H1 (cell line): ENCODE data around the gene C1RL. TPM values are rescaled to one million over a fixed set of nuclear protein-coding genes. Genes with fewer than 3 reads are reported as not detected.

Experiments
- CTCF ChIA-PET: fragments of 300-600 bp; sonication (Branson Sonifier 250); formaldehyde crosslinking; loops from one replicate; lab custom pipeline; 2021; ENCODE audit not compliant: partially characterized antibody; lab: Charles Lee
- POLR2A ChIA-PET: fragments of 300-600 bp; sonication (Branson Sonifier 250); formaldehyde crosslinking; loops from one replicate; lab custom pipeline; 2021; ENCODE audit warnings: inconsistent platforms; ENCODE audit not compliant: partially characterized antibody; lab: Charles Lee
- DNase-seq, 2 experiments: peaks; one replicate each; pipeline versions ENCODE4 v3.0.0 to v3.0.0-alpha.2; 2010 to 2022; ENCODE audit warnings: low spot score in 2 of 2, low read depth in 1 of 2, mixed read lengths in 1 of 2
- FAIRE-seq: peaks from 2 replicates; lab custom pipeline; 2011; peaks lifted over from hg19 to GRCh38; lab: Jason Lieb, UNC
- H2AFZ ChIP-seq: 2 replicates; pipeline ENCODE4 v1.8.1; 2012; ENCODE audit warnings: low read length, inconsistent platforms
- H2AK5ac ChIP-seq: 2 replicates; pipeline ENCODE4 v1.6.1; 2013; ENCODE audit warnings: low read depth, low read length
- H2BK120ac ChIP-seq: replicated peaks from 2 replicates; pipeline ENCODE3; 2013; ENCODE audit warnings: low read depth, low read length, inconsistent platforms
- H2BK12ac ChIP-seq: 2 replicates; pipeline ENCODE4 v1.6.1; 2013; ENCODE audit warnings: low read depth, low read length
- H2BK15ac ChIP-seq: 2 replicates; pipeline ENCODE4 v1.6.1; 2013; ENCODE audit warnings: low read length
- H2BK20ac ChIP-seq: 2 replicates; pipeline ENCODE4 v1.6.1; 2013; ENCODE audit warnings: low read length
- H2BK5ac ChIP-seq: 2 replicates; pipeline ENCODE4 v1.6.1; 2013; ENCODE audit warnings: low read depth, low read length
- H3K14ac ChIP-seq: 2 replicates; pipeline ENCODE4 v1.6.1; 2013; ENCODE audit warnings: inconsistent platforms; ENCODE audit not compliant: insufficient read length
- H3K18ac ChIP-seq: 2 replicates; pipeline ENCODE4 v1.6.1; 2013; ENCODE audit warnings: low read length; ENCODE audit errors: extremely low read depth
- H3K23ac ChIP-seq: 2 replicates; pipeline ENCODE4 v1.6.1; 2013; ENCODE audit warnings: inconsistent platforms; ENCODE audit not compliant: insufficient read length
- H3K23me2 ChIP-seq: 2 replicates; pipeline ENCODE4 v1.6.1; 2013; ENCODE audit warnings: low read depth, low read length
- H3K27ac ChIP-seq: 2 replicates; pipeline ENCODE4 v1.6.1; 2011; ENCODE audit warnings: low read depth, low read length, inconsistent platforms
- H3K27me3 ChIP-seq, 4 experiments: replicated peaks in 1 of 4; 1 replicate in 1 of 4; 2 replicates in 3 of 4; pipeline versions ENCODE4 v1.6.1 to v1.8.1; 2011 to 2013; ENCODE audit warnings: low read length in 3 of 4, mild to moderate bottlenecking in 3 of 4, inconsistent platforms in 2 of 4, mixed read lengths in 2 of 4, moderate library complexity in 1 of 4; ENCODE audit not compliant: control insufficient read depth in 3 of 4, insufficient read depth in 3 of 4; ENCODE audit errors: extremely low read depth in 1 of 4
- H3K36me3 ChIP-seq, 4 experiments: 2 replicates each; pipeline versions ENCODE4 v1.6.1 to v1.8.1; 2011 to 2013; ENCODE audit warnings: mild to moderate bottlenecking in 4 of 4, low read length in 3 of 4, moderate library complexity in 2 of 4, control low read depth in 1 of 4, inconsistent platforms in 1 of 4; ENCODE audit not compliant: insufficient read depth in 4 of 4, control insufficient read depth in 2 of 4
- H3K4ac ChIP-seq: replicated peaks from 2 replicates; pipeline ENCODE3; 2013; ENCODE audit warnings: low read length, low read depth, mixed read lengths, inconsistent platforms; ENCODE audit not compliant: insufficient read length
- H3K4me1 ChIP-seq, 4 experiments: replicated peaks in 1 of 4; 1 replicate in 1 of 4; 2 replicates in 3 of 4; pipeline versions ENCODE4 v1.6.1 to v1.8.1; 2011 to 2013; ENCODE audit warnings: low read length in 3 of 4, inconsistent platforms in 2 of 4, mixed read lengths in 1 of 4; ENCODE audit not compliant: insufficient read depth in 4 of 4, control insufficient read depth in 3 of 4
- H3K4me2 ChIP-seq, 2 experiments: 2 replicates each; pipeline versions ENCODE4 v1.6.1 to v1.8.1; 2011 to 2013; ENCODE audit warnings: low read depth in 2 of 2, low read length in 2 of 2, control low read depth in 1 of 2, inconsistent platforms in 1 of 2, mild to moderate bottlenecking in 1 of 2; ENCODE audit not compliant: insufficient read depth in 1 of 2
- H3K4me3 ChIP-seq, 4 experiments: fragments of 200-600, 300-600 bp in 1 of 4; sonication (generic), shearing (Covaris generic), sonication (Bioruptor Twin) in 1 of 4; 2 replicates each; pipeline versions ENCODE4 v1.5.1 to v1.8.1; 2011 to 2016; ENCODE audit warnings: low read length in 4 of 4, low read depth in 3 of 4, control low read depth in 2 of 4, inconsistent platforms in 2 of 4, mild to moderate bottlenecking in 2 of 4, mixed read lengths in 1 of 4, moderate library complexity in 1 of 4; ENCODE audit not compliant: insufficient read depth in 2 of 4; ENCODE audit errors: extremely low read depth in 1 of 4
- H3K56ac ChIP-seq: replicated peaks from 2 replicates; pipeline ENCODE3; 2013; ENCODE audit warnings: low read depth, mild to moderate bottlenecking, mixed read lengths, low read length, inconsistent platforms; ENCODE audit not compliant: insufficient read length
- H3K79me1 ChIP-seq: 2 replicates; pipeline ENCODE4 v1.6.1; 2013; ENCODE audit warnings: low read depth, low read length, control low read depth
- H3K79me2 ChIP-seq, 2 experiments: 2 replicates each; pipeline versions ENCODE4 v1.6.1 to v1.8.1; 2012 to 2013; ENCODE audit warnings: low read length in 2 of 2, mild to moderate bottlenecking in 2 of 2, inconsistent platforms in 1 of 2; ENCODE audit not compliant: insufficient read depth in 2 of 2, control insufficient read depth in 1 of 2
- H3K9ac ChIP-seq, 4 experiments: replicated peaks in 1 of 4; 1 replicate in 1 of 4; 2 replicates in 3 of 4; pipeline versions ENCODE4 v1.6.1 to v1.8.1; 2011 to 2013; ENCODE audit warnings: low read depth in 3 of 4, low read length in 3 of 4, control low read depth in 2 of 4, mild to moderate bottlenecking in 2 of 4, moderate library complexity in 2 of 4, inconsistent platforms in 1 of 4; ENCODE audit errors: extremely low read depth in 1 of 4
- H3K9me3 ChIP-seq, 2 experiments: 2 replicates each; pipeline versions ENCODE4 v1.6.1 to v1.8.1; 2012 to 2013; ENCODE audit warnings: mild to moderate bottlenecking in 2 of 2, moderate library complexity in 2 of 2, control low read depth in 1 of 2, inconsistent platforms in 1 of 2, low read depth in 1 of 2, low read length in 1 of 2, mixed read lengths in 1 of 2; ENCODE audit not compliant: insufficient read depth in 2 of 2
- H4K20me1 ChIP-seq, 2 experiments: replicated peaks in 1 of 2; 2 replicates each; pipeline versions ENCODE3 to v1.8.1; 2011 to 2013; ENCODE audit warnings: inconsistent platforms in 2 of 2, low read length in 2 of 2, mild to moderate bottlenecking in 1 of 2; ENCODE audit not compliant: insufficient read depth in 2 of 2, control insufficient read depth in 1 of 2
- H4K5ac ChIP-seq: 2 replicates; pipeline ENCODE4 v1.6.1; 2013; ENCODE audit warnings: low read length, low read depth, mixed read lengths, inconsistent platforms; ENCODE audit not compliant: insufficient read length
- H4K8ac ChIP-seq: 2 replicates; pipeline ENCODE4 v1.8.0; 2013; ENCODE audit warnings: mild to moderate bottlenecking, moderate library complexity, low read length, inconsistent platforms; ENCODE audit not compliant: insufficient read depth; ENCODE audit errors: extremely low read depth
- H4K91ac ChIP-seq: replicated peaks from 2 replicates; pipeline ENCODE3; 2013; ENCODE audit warnings: low read length, mixed read lengths, inconsistent platforms; ENCODE audit not compliant: insufficient read length
- BACH1 ChIP-seq: IDR thresholded peaks from 2 replicates; pipeline ENCODE4 v1.6.1; 2012; ENCODE audit warnings: low read length, improper control_type of control experiment
- GTF2F1 ChIP-seq: IDR thresholded peaks from 2 replicates; pipeline ENCODE4 v1.6.1; 2012; ENCODE audit warnings: low read depth, low read length, improper control_type of control experiment, borderline replicate concordance
- POLR2A ChIP-seq, 2 experiments: IDR thresholded peaks; 1 replicate in 1 of 2; 2 replicates in 1 of 2; pipeline ENCODE4 v1.6.1; 2011; ENCODE audit warnings: low read depth in 2 of 2, low read length in 2 of 2, mild to moderate bottlenecking in 2 of 2; ENCODE audit errors: control extremely low read depth in 1 of 2
- POU5F1 ChIP-seq: IDR thresholded peaks from 2 replicates; pipeline ENCODE4 v1.6.1; 2011; ENCODE audit warnings: low read depth, mild to moderate bottlenecking, low read length, moderate library complexity
- SRF ChIP-seq: IDR thresholded peaks from 2 replicates; pipeline ENCODE4 v1.6.1; 2011; ENCODE audit warnings: mild to moderate bottlenecking, low read depth, low read length, moderate library complexity
- ZNF274 ChIP-seq: IDR thresholded peaks from 2 replicates; pipeline ENCODE4 v1.7.0; 2012; ENCODE audit warnings: low read length, borderline replicate concordance; ENCODE audit errors: extremely low read depth
- WGBS, 2 experiments: shearing (Covaris generic) in 1 of 2; methylation state at CpG; one replicate each; pipeline versions ENCODE4 v1.1.6 to v1.1.7; 2013 to 2015; ENCODE audit warnings: low lambda C conversion rate in 2 of 2, mixed read lengths in 2 of 2, inconsistent platforms in 1 of 2, low coverage in 1 of 2, missing lambda C conversion rate in 1 of 2; ENCODE audit not compliant: insufficient replicate concordance in 2 of 2, insufficient coverage in 1 of 2, insufficient read length in 1 of 2; ENCODE audit errors: extremely low coverage in 1 of 2, missing lambda C conversion rate in 1 of 2; 5-methylcytosine and 5-hydroxymethylcytosine counted together
- polyA plus RNA-seq, 7 experiments: library from polyadenylated mRNA; depleted of rRNA in 3 of 7; stranded (reverse) in 5 of 7; unstranded in 2 of 7; fragments of >200 nt in 5 of 7; fragments of 200-250 nt in 2 of 7; gene quantifications; 1 replicate in 5 of 7; 2 replicates in 1 of 7; 4 replicates in 1 of 7; pipeline versions ENCODE4 v1.2.1 to v1.2.3, GENCODE V29; 2011 to 2013; ENCODE audit warnings: missing spikeins in 2 of 7, mixed read lengths in 2 of 7
- total RNA-seq: library from RNA; stranded (reverse); fragmentation: NEBNext Ultra II Directional; extraction: Animal tissue kit (Norgen Biotek cat#: 25700); gene quantifications from 2 replicates; pipeline ENCODE4 v1.2.1, GENCODE V29; 2021

Gene C1RL
- total and polyA plus RNA-seq, 2 of the 8 experiments (the other 6 are each of a cell fraction or from before 2014, with no cell fraction given) = 11.4 to 15.5 TPM

GRCh38 chr12:7109572-7109920 lies 532 bp upstream of the C1RL start:
- H3K27me3 ChIP-seq = no peaks in the 10 kb centered on the region
- ChIA-PET POLR2A (interaction anchor here (0.6 to 4.9 kb wide), 17 partner anchors 9 to 184 kb away, joined by 3 to 42 read pairs (median 10); partner anchors contain the start of genes C12orf57, C1R, C1S and CLSTN3), CTCF (interaction anchor here (0.6 to 4.2 kb wide), 31 partner anchors 8 to 193 kb away, joined by 3 to 51 read pairs (median 5); partner anchors contain the start of genes C12orf57, C1R, C1S and LPCAT3)
- H2AK5ac ChIP-seq = no peak overlapping the region
- no peak overlapping the region for H4K8ac ChIP-seq
- peak overlapping the region; percentile 78 to 84; a peak in 3 of 4 replicates for H3K4me2 ChIP-seq
- peaks cover 0 to 3% of the 10 kb centered on the region in 2 experiments; a peak in 2 of 4 replicates for H3K9me3 ChIP-seq
- 0 out of 2 replicates have a peak overlapping the region, but pooled peaks have one; percentile 9 for H2BK5ac ChIP-seq
- no peaks in the 10 kb centered on the region for H3K79me1 ChIP-seq
- no peaks in the 10 kb centered on the region for H3K79me2 ChIP-seq
- H2AFZ ChIP-seq = no peak overlapping the region
- H3K4me1 ChIP-seq = 0 out of 7 replicates have a peak, but pooled peaks cover 0 to 2% (median 0%) of the 10 kb centered on the region in 4 experiments
- DNase-seq = no peak
- H3K36me3 ChIP-seq = no peaks in the 10 kb centered on the region; a peak in 1 of 8 replicates
- H4K5ac ChIP-seq = no peak overlapping the region
- no peak for FAIRE-seq
- H3K23me2 ChIP-seq = peaks cover 4% of the 10 kb centered on the region
- peak overlapping the region in 1 of 4 experiments; percentile 80; a peak in 1 of 8 replicates for H3K4me3 ChIP-seq
- no peak overlapping the region for H4K91ac ChIP-seq
- H3K4ac ChIP-seq = no peak overlapping the region
- no peak overlapping the region for H3K23ac ChIP-seq
- no peak overlapping the region for H3K9ac ChIP-seq
- no peak overlapping the region for H2BK15ac ChIP-seq
- TF ChIP-seq POU5F1 (no peak), GTF2F1 (no peak), BACH1 (no peak), ZNF274 (no peak), POLR2A (IDR thresholded peaks at IDR 0.05; ENCODE audit: control extremely low read depth in 1 of 2, low read depth in 2 of 2, low read length in 2 of 2) (no peak), SRF (no peak)
- 84% methylated on average over 4 of the region's 5 CpGs; no CpG with 5 or more reads in 1 of the 2 experiments for WGBS, 2 experiments
- H3K27ac ChIP-seq = no peak overlapping the region
- peak overlapping the region; percentile 75; the same call in 1 of the 2 replicates for H2BK20ac ChIP-seq
- no peak overlapping the region for H3K14ac ChIP-seq
- no peak overlapping the region for H2BK120ac ChIP-seq
- no peak overlapping the region for H3K56ac ChIP-seq
- peak overlapping the region; percentile 62; the same call in 1 of the 2 replicates for H2BK12ac ChIP-seq
- H4K20me1 ChIP-seq = peaks cover 0 to 1% of the 10 kb centered on the region in 2 experiments
- H3K18ac ChIP-seq = no peak overlapping the region
